Measurements from ENCODE around the gene FAM53B. TPM values are rescaled to one million over a fixed set of nuclear protein-coding genes. Genes with fewer than 3 reads are reported as not detected.

Gene FAM53B
- total RNA-seq, 1 donor: 13.4 TPM

- DNase-seq (ENCODE audit: low read depth): no peak
- TF ChIP-seq, protein P1, sequence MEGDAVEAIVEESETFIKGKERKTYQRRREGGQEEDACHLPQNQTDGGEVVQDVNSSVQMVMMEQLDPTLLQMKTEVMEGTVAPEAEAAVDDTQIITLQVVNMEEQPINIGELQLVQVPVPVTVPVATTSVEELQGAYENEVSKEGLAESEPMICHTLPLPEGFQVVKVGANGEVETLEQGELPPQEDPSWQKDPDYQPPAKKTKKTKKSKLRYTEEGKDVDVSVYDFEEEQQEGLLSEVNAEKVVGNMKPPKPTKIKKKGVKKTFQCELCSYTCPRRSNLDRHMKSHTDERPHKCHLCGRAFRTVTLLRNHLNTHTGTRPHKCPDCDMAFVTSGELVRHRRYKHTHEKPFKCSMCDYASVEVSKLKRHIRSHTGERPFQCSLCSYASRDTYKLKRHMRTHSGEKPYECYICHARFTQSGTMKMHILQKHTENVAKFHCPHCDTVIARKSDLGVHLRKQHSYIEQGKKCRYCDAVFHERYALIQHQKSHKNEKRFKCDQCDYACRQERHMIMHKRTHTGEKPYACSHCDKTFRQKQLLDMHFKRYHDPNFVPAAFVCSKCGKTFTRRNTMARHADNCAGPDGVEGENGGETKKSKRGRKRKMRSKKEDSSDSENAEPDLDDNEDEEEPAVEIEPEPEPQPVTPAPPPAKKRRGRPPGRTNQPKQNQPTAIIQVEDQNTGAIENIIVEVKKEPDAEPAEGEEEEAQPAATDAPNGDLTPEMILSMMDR (IDR thresholded peaks at IDR 0.05; ENCODE audit: insufficient read depth, low read depth, low read length): no peak
- H3K4me3 ChIP-seq (ENCODE audit: low read depth, low read length): no peak overlapping the region
Observed at GRCh38 chr10:124733571-124734245, 10.5 kb downstream of the FAM53B start.

- DNase-seq (ENCODE audit: low read depth): peak; percentile 55
- TF ChIP-seq, protein P1 (IDR thresholded peaks at IDR 0.05; ENCODE audit: insufficient read depth, low read depth, low read length): no peak
- no peak overlapping the region for H3K4me3 ChIP-seq (ENCODE audit: low read depth, low read length)
Observed at GRCh38 chr10:124732931-124733570, 11.1 kb downstream of the FAM53B start.

DNA sequence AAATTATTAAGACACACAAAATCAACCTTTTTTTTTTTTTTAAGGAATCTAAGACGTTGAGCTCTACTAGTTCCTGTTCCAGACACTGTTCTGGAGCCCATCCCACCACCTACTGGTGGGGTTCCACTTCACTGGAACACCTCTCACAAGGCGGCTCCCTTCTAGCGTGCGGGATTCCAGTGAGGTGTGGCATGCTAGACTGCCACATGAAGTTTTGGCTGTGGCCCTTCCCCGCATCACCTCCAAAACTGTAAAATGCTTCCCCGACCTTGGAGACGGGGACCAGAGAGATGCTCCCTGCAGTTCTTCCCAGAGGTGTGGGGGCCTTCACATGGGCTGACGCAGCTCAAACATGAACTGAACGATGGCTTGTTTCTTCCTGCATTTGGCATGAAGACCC is 12.6 kb downstream of the FAM53B start:
- TF ChIP-seq, protein P1 (IDR thresholded peaks at IDR 0.05; ENCODE audit: insufficient read depth, low read depth, low read length): no peak
- no peak for DNase-seq (ENCODE audit: low read depth)
- H3K4me3 ChIP-seq (ENCODE audit: low read depth, low read length): no peak overlapping the region

- H3K4me3 ChIP-seq (ENCODE audit: low read depth, low read length): no peak overlapping the region
- DNase-seq (ENCODE audit: low read depth): no peak
- TF ChIP-seq, protein P1 (IDR thresholded peaks at IDR 0.05; ENCODE audit: insufficient read depth, low read depth, low read length): no peak
Observed at GRCh38 chr10:124730790-124731189, 13.4 kb downstream of the FAM53B start.

DNA sequence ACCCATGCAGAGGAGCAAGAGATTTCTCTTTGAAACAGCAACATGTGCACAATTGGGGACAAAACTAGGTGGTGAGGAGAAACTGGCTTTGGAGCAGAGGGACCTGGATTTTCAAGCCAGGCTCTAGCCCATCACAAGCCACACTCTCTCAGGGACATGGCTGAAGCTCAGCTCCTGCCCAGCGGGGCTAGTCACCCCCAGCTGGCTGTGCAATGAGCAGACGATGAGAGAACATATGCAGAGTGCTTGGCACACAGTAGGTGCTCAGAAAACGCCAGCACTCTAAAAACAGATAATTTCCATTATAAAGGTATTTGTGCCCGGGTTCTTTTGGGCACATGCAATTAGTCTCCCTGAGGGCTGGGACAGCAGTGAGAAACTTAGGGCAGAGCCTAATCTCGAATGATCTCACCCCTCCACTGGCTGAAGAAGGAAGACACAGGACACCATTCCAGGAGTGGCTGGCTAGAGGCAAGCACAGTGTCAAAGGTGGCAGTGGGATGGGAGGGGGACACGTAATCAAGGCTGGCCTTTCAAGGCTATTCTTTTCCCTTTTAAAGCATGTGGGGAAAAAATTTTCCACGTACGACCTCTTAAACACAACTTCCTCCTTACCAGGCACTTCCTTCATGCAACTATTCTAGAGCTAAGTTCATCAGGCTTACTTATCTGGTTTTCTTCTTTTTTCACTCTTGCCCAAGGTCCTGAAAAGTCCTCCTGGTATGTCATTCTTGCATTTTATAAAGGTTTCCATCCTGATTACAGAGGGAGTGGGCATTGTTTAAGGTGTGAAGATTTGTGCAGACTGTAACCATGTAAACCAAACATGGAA is 15.1 kb downstream of the FAM53B start:
- no peak overlapping the region for H3K4me3 ChIP-seq (ENCODE audit: low read depth, low read length)
- TF ChIP-seq, protein P1 (IDR thresholded peaks at IDR 0.05; ENCODE audit: insufficient read depth, low read depth, low read length): no peak
- DNase-seq (ENCODE audit: low read depth): no peak

- DNase-seq (ENCODE audit: low read depth): peak; percentile 80
- no peak overlapping the region for H3K4me3 ChIP-seq (ENCODE audit: low read depth, low read length)
- TF ChIP-seq, protein P1 (IDR thresholded peaks at IDR 0.05; ENCODE audit: insufficient read depth, low read depth, low read length): no peak
Observed at GRCh38 chr10:124728071-124728829, 15.9 kb downstream of the FAM53B start.
